SKM-1 (cell line): ENCODE data around the gene MYO3B.
"Not testable (repeated sequence)": the region's sequence is repeated elsewhere in the genome, so short reads cannot be mapped to it uniquely, and the experiment has no call there.

Experiments
- DNase-seq: peaks from one replicate; lab custom pipeline; 2025; ENCODE audit not compliant: unreplicated experiment; lab: John Stamatoyannopoulos, UW

Gene MYO3B

DNA sequence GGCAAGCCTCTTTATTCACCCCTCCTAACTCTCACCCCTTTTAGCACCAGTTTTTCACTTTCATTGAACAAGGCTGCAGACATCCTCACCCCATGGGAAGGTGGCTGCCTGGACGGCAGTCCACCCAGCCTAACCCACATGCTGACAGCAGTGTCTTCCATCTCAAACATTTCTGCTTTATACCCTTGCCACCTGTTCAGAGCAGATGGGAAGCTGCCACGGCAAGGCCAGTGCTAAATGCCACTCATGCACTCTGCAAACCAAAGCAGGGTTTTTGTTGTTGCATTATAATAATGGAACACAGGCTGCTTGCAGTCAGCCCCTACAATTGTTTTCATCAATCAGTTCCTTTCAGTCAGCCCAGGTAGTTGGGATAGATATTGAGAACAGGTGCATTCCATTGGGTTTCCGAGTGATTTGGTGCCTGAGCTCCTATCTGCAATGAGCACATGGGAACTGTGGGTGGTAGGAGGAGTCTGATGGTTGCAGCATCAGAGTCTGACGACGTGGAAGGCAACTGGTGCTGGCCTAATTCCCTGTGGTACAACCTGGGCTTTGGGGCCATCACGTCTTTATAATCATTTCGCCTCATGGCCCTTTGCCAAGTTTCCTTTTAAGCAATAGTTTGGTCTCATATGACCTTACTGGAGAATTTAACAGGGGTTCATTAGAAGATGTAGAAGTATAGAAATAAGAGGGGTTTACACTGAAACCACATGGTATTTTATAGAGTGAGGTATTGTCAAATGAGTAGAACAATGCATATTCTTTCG is 284.7 kb downstream of the MYO3B start:
- DNase-seq: no peak

DNA sequence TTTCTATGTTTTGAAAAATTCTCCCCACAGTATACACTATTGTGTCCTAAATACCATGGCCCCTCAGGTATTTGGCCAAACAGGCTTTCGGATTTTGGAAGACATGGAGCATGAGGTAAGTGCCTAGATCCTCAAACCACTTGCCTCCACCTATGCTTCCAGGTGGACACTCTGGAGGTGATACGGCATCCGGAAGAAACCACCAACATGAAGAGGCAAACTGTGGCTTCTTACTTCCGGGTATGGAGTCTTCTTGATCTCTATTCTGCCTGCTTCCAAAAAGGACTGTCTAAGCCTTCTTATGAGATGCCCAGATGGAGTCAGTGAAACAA is 285.2 kb downstream of the MYO3B start:
- DNase-seq: no peak

DNA sequence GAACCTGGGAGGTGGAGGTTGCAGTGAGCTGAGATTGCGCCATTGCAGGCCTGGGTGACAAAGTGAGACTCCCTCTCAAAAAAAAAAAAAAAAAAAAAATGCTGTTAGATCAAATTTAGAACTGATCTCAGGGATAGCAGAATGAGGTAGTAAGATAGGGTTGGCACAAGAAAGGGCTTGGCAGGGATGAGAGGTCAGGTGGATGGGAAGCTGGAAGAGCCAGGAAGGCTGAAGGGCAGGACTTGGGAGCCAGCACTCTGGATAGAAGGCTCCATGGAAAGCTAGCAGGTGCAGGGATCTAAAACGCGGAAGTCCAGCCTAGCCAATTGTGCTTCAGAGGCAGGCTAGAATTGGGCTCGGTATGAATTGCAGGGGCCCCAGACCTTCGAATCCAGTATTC is 286.3 kb downstream of the MYO3B start:
- DNase-seq: no peak

DNA sequence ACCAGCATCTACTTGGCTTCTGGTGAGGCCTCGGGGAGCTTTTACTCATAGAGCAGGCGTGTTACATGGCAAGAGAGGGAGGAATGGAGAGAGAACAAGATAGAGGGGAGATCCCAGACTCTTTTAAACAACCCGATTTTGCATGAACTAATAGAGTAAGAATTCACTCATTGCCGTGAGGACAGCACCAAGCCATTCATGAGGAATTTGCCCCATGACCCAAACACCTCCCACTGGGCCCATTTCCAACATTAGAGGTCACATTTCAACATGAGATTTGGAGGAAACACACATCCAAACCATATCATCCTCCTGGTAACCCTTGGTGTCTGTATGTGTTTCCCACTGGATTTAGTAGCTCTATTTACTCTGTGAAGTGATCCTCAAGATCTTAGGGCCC is 287.3 kb downstream of the MYO3B start:
- no peak for DNase-seq

DNA sequence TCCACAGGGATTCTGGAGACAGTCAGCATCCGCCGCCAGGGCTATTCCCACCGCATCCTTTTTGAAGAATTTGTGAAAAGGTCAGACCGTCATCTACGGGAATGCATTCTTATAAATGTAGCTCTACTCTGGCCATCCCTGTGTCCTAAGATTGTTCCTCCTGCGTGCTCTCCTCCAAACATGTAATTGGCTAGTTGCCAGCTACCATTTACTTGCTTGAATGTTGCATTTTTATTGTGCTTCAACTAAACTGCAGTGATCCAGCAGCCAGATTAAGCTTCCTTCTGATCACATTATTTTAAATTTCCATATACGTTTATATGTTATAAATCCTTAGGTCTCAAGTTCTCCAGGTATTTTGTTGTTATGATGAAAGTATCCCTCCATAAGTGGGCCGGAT is 288.7 kb downstream of the MYO3B start:
- DNase-seq: no peak

DNA sequence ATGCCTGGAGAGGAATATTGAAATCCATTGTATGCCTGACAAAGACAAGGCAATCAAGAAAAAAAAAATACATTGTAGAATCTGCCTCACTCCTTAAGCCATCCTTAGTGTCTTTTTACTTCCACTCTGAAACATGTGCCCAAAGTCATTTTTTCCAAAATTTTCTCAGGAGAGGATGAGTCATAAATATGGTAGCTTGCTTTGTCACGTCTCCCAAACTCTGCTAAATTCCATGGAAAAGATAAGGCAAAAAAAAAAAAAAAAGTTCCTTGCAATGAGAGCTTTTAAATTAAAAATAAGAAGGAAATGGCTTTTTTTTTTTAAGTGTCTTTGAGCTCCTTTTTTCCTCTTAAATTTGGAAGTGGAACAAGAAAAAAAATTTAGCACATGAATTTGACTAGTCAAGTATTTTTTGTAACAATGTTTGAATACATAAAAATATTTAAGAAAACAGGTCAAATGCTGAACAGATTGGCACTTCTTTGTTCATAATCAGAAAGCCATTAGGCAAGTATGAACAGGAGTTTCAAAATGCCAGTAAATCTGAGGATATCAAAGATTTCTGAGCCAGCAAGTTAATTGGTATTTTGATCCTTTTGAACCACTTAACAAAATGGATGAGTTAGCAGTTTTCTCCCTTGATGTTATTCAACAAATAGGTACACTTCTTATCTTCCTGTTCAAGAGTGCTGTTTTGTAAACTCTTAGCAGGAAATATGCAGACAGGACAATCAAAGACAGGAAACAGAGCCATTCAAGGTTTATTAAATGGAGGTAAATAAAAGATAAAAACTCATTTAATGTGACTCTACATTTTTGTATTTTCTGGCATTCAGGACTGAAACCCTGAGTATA is 289.8 kb downstream of the MYO3B start:
- no peak for DNase-seq

DNA sequence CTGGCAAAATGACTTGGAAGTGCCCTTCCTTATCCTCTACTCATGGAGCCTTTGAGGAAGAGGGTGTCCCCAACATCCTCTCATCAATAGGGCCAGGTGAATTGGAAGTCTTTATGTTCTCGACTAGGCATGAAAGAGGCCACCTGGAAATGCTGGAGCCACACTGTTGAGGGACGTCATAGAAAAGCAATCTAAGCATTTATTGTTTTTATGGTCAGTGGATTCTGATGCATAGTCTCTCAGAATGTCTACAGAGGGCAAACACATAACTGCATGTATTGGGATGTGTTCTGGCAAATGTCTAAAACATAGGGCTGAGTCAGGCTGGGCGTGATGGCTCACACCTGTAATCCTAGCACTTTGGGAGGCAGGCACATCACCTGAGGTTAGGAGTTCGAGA is 290.6 kb downstream of the MYO3B start:
- DNase-seq: no peak

DNA sequence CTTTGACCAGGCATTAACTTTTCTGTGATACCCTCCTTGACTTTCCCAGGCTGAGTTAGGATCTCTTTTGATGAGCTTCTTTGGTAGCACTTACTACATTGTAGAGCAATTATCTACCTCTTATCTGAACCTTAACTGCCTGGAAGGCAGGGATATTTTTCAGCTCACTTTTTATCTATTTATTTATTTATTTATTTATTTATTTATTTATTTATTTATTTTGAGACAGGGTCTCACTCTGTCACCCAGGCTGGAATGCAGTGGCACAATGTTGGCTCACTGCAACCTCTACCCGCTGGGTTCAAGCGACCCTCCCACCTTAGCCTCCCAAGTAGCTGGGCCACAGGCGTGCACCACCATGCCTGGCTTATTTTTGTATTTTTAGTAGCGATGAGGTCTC is 294.6 kb downstream of the MYO3B start:
- DNase-seq: not testable (repeated sequence)

DNA sequence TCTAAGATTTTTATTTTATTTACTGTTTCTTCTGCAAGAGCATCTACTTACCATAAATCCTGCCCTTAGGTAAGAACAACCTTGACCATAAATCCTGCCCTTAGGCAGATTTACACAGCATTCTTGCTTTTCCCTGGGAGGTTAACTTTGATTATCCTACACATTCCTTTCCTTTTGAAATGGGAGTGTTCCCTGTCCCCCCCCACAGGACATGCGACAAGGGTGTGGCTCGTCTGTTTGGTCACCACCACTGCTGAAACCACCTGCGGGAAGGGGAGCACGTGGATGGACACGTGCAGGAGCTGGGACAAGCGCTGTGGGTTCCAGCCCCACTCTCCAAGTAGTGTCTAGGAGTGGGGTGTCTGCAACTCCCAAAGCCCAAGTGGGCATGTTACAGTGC is 297.9 kb downstream of the MYO3B start:
- DNase-seq: no peak

DNA sequence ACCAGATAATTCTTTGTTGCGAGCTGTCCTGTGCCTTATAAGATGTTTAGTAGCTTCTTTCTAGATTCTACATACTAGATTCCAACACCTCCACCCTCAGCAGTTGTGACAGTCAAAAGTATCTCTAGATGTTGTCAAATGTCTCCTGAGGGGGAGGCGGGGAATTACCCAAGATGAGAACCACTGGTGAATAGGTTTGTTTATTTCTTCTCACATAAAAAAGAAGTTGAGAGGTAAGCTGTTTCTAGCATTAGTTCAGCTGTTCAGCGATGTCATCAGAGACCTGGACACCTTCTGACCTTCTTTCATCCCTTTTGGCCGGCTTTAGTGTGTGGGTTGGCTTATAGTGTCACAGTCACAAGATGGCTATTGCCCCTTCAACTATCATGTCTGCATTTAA is 299.7 kb downstream of the MYO3B start:
- no peak for DNase-seq

DNA sequence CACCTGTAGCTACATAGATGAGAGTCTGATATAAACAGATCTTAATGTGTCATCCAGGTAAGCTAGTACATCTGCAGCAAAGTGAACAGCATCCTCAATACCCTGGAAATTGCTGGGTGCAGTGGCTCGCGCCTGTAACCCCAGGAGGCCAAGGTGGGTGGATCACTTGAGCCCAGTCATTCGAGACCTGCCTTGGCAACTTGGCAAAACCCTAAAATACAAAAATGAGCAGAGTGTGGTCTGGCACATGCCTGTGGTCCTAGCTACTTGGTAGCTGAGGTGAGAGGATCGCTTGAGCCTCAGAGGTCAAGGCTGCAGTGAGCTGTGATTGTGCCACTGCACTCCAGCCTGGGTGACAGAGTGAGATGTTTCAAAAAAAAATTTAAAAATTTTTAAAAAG is 303.3 kb downstream of the MYO3B start:
- DNase-seq: no peak

DNA sequence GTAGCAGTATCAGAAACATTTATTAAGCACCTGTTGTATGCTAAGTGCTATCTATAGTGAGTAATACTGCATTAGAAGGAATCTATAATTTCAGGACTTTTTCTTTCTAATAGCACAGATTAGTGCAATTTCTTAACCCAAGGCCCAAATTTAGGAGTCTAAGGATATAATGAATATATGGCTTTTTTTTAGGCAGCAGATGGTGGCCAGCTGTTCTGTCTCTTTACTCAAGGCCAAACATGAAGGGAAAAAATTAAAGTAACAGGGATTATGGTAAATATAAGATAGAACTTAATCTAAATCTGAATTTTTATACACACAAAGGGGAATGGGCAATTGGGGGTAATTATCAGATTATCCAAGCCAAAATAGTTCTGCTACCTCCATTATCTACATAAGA is 306.6 kb downstream of the MYO3B start:
- DNase-seq: no peak

DNA sequence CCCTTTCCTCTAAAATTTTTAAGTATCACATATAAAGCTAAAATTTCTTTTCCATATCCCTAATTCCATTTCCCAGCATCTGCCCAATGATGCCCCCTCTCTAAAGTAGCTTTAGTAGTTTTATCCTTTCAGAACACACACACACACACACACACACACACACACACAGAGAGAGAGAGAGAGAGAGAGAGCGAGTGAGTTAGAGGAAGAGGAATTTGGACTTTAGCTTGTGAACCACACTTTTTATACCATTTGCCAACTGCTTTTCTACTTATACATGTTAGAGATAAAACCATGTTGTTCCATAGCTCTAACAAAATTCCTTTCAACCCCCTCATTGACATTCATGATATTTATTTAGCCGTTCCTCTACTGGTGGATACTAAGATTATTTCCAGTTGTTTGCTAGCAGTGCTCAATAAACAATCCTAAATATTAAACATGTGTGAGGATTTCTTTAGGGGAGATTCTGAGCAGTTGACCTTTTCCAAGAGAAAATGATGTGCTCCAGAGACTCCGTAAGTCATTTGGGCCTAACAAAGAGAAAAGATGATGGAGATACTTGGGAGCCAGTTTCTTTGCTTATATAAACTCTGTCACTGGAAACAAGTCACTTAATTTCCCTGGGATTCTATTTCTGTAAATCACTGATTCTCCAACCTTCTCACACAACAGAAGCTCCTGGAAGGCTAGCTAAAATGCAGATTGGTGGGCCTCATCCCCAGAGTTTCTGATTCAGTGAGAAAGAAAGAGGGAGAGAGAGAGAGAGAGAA is 307.5 kb downstream of the MYO3B start:
- no peak for DNase-seq

DNA sequence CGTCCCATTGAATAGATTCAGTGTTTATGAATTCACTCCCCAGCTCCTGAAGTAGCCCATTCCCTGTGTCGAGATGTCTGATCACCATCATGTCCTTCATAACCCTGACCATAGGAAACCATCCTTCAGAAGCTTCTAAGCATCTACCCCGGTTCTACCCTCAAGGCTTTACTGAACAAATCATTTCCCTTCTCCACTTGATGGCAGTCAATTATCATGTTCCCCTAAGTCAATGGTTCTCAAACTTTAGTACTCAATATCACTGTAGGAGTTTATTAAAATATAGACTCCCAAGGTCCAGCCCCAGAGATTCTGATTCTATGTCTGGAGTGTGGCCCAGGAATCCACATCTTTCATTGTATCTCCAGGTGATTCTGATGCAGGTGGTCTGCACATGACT is 308.8 kb downstream of the MYO3B start:
- no peak for DNase-seq

DNA sequence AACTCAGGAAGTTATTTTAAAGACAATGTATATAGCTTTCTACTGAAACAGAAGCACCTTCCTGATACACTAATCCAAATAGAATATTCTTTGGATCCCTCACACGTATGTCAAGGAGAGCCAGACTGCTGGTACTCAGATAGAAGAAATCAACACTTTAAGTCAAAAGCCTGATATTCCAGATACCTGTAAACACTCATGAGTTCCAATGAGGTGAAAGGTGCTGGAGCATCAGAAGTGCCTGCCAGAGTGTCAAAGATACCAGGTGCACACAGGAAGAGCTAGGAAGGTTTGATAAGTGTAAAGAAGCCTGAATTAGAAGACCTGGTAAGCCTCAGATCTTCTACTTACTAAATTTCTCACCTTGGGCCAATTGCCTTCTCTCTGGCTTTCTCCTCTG is 310.9 kb downstream of the MYO3B start:
- DNase-seq: no peak

DNA sequence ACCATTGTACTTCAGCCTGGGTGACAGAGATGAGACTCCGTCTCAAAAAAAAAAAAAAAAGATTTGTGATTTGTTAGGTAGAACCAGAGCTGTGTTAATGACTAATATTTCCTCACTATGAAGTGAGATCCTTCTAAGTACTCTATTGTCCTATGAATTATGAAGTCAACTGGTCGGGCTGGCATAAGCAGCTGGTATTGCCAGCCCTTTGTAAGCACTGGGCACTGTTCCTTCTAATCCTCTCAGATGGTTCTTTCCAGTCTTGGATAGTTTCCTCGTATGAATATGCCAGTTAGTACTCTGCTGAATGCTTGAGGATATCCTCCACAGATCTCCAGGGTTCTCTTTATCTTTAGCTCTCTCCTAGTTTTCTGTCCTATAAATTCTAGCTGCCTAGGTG is 314.1 kb downstream of the MYO3B start:
- DNase-seq: no peak

DNA sequence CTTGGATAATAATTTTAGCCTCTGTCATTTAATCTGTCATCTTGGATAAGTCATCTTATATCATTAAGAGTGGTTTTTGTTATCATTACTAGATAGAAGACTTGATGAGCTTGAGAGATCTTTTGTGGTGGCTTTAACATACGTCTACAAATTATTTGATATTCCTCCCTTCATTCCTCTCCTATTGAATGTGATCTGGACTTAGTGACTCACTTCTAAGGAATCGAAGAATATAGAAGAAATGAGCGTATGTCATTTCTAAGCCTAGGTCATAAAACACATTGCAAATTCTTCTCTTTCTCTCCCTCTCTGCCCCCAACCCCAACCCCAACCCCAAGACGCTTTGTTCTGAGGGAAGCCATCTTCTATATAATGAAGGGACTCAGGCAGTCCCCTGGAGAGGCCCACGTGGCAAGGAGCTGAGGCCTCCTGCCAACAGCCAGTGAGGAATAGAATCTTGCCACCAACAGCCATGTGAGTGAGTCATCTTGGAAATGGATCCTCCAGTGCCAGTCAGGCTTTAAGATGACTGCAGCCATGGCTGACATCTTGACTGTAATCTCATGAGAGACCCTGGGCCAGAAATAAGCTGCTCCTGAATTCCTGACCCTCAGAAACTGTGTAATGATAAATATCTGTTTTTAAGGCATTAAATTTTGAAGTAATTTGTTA is 315.6 kb downstream of the MYO3B start:
- no peak for DNase-seq

DNA sequence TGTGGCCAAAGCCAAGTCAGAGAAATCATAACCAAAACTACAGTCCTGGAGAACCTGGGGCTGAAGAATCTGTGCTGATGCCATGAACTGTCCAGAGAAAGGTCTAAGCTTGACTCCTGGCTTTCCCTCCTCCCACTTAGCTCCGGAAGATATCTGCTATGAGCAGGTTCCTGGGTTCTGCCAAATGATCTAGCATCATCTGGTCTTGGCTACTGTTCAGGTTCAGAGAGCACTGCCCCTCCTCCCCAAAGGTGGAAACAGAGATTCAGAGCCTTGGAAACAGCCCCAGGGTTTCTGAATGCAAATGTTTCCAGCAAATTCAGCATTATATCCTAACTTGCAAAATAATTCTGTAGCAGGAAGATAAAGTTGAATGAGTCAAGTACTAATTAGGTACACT is 317.9 kb downstream of the MYO3B start:
- DNase-seq: no peak

DNA sequence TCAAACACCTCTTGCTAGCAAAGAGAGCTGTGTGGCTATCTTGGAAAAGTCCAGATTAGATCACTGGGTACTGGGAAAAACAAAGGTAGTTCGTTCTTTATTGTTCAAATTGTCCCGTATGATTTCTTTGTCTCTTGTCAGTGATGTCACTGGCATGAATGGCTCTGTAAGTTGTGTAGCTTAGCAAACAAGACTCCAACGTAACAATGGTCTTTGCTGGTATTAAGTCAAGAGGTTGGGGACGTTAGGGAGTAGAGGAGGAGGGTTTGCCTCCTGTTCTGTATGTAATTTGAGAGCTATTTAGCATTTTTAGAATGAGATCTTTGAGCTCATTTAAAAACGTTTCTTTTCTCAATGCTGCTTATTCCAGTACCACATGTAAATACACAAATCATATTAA is 320.7 kb downstream of the MYO3B start:
- no peak for DNase-seq

DNA sequence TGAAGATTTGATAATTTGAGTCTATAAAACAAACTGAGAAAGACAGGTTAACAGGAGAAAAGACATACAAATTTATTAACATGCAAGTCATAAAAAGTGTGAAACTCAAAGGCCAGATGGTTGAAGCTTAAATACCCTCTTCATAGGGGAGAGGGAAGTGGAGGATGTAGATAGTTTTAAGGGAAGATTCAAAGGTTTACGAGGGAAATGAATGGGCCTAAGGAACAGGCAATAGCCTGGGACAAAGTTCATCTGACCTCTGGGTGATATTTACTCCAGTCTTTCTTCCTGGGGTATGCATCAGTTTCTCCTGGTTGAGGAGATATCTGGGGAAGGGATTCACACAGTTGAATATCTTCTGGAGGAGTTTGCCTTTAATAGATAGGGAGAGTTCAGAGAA is 322.2 kb downstream of the MYO3B start:
- DNase-seq: no peak

DNA sequence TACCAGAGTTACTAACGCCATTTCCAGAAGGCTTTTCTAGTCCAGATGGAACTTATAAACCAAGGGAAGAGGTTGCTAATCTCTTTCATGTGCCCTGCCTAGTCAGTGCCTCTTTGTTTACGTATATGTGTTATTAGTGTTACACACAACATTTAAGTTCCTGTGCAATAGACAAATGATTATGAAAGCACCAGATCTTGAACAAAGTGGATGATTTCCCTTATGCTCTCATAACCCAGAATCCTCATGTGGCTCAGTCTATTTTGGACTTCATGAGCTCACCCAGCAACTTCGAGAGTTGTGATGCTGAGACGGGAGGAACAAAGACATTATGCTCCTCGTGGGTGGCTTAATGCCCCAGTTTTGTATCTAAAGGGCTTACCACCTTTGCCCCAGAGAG is 322.8 kb downstream of the MYO3B start:
- no peak for DNase-seq
